OCI-LY7 (cell line): Measurements from ENCODE around the gene MEF2D. TPM values are rescaled to one million over a fixed set of nuclear protein-coding genes. Genes with fewer than 3 reads are reported as not detected.

Experiments used
- BruUV-seq: library from RNA; stranded (reverse); fragments of 400-500 nt; replicated peaks from 2 replicates; lab custom pipeline; 2021; lab: Mats Ljungman, UMichigan
- CTCF ChIA-PET: fragments of 300-600 bp; sonication (Branson Sonifier 250); formaldehyde crosslinking; loops from one replicate; lab custom pipeline; 2022; ENCODE audit warnings: antibody characterized with exemption; ENCODE audit not compliant: unreplicated experiment; lab: Charles Lee
- POLR2A ChIA-PET: fragments of 300-600 bp; sonication (Branson Sonifier 250); formaldehyde crosslinking; loops from one replicate; lab custom pipeline; 2022; ENCODE audit warnings: antibody characterized with exemption; lab: Charles Lee
- DNase-seq: peaks from one replicate; pipeline ENCODE4 v3.0.0-alpha.2; 2015; ENCODE audit warnings: low spot score
- H2AFZ ChIP-seq: fragments of 200-600 bp; sonication (generic), shearing (Covaris generic); 2 replicates; pipeline ENCODE4 v1.6.1; 2014; ENCODE audit warnings: mild to moderate bottlenecking, antibody characterized with exemption, low read length, moderate library complexity
- H3K27ac ChIP-seq: fragments of 200-600 bp; sonication (generic); 2 replicates; pipeline ENCODE4 v1.5.1; 2014; ENCODE audit warnings: mixed run types, low read depth, mild to moderate bottlenecking, moderate library complexity, low read length, inconsistent platforms; ENCODE audit not compliant: poor library complexity, severe bottlenecking
- H3K36me3 ChIP-seq: fragments of 200-600 bp; sonication (generic); 2 replicates; pipeline ENCODE4 v1.6.1; 2014; ENCODE audit warnings: mild to moderate bottlenecking, antibody characterized with exemption, low read length, moderate library complexity, mixed read lengths; ENCODE audit not compliant: insufficient read depth
- H3K4me1 ChIP-seq: fragments of 200-600 bp; sonication (generic); 2 replicates; pipeline ENCODE4 v1.5.1; 2014; ENCODE audit warnings: mild to moderate bottlenecking, low read length; ENCODE audit not compliant: insufficient read depth, poor library complexity, severe bottlenecking
- H3K4me2 ChIP-seq: fragments of 200-600 bp; sonication (generic); 2 replicates; pipeline ENCODE4 v1.6.1; 2014; ENCODE audit warnings: mild to moderate bottlenecking, low read length
- H3K4me3 ChIP-seq: fragments of 200-600 bp; sonication (generic); 2 replicates; pipeline ENCODE4 v1.5.1; 2014; ENCODE audit warnings: mild to moderate bottlenecking, low read depth, low read length; ENCODE audit not compliant: poor library complexity, severe bottlenecking
- H3K79me2 ChIP-seq: fragments of 200-600 bp; sonication (generic); 2 replicates; pipeline ENCODE4 v1.6.1; 2016; ENCODE audit warnings: low read depth, mild to moderate bottlenecking, low read length, moderate library complexity, mixed read lengths; ENCODE audit not compliant: insufficient read depth
- H3K9me2 ChIP-seq: fragments of 200-600 bp; sonication (generic); 2 replicates; pipeline ENCODE4 v1.6.1; 2016; ENCODE audit warnings: mild to moderate bottlenecking, low read length, mixed read lengths; ENCODE audit not compliant: insufficient read depth
- H3K9me3 ChIP-seq: fragments of 200-600 bp; sonication (generic); 2 replicates; pipeline ENCODE4 v1.6.1; 2014; ENCODE audit warnings: mild to moderate bottlenecking, mixed run types, low read length, mixed read lengths
- H4K20me1 ChIP-seq: fragments of 200-600 bp; sonication (generic); 2 replicates; pipeline ENCODE4 v1.6.1; 2014; ENCODE audit warnings: mild to moderate bottlenecking, antibody characterized with exemption, low read length, moderate library complexity, mixed read lengths; ENCODE audit not compliant: insufficient read depth
- EZH2phosphoT487 ChIP-seq: fragments of 200-600 bp; sonication (generic); IDR thresholded peaks from 2 replicates; pipeline ENCODE4 v1.6.1; 2018; ENCODE audit warnings: low read depth, borderline replicate concordance, mild to moderate bottlenecking, mixed run types, antibody characterized with exemption, low read length, moderate library complexity, mixed read lengths
- intact Hi-C: fragments of 100-400 bp; cut with micrococcal nuclease; formaldehyde crosslinking; loops from one replicate; pipeline ENCODE4 v1.10.0; 2022; ENCODE audit not compliant: unreplicated experiment
- total RNA-seq, 2 experiments: library from RNA; depleted of rRNA in 1 of 2; stranded (reverse); fragments of >200 nt in 1 of 2; shearing (Covaris generic) in 1 of 2; gene quantifications; 2 replicates each; pipeline ENCODE4 v1.2.3, GENCODE V29; 2014 to 2022
- TF ChIP-seq, protein P1 (sequence below): fragments of 200-600 bp; sonication (generic); conservative IDR thresholded peaks from 2 replicates; pipeline ENCODE4 v1.5.1; 2014; ENCODE audit warnings: mild to moderate bottlenecking, antibody characterized with exemption, low read length, moderate library complexity, mixed read lengths

Gene MEF2D
- total RNA-seq, 2 experiments from 2014 or later: 42.7 to 92.3 TPM

GRCh38 chr1:156420205-156421061 is 80.1 kb downstream of the MEF2D start:
- H4K20me1 ChIP-seq: no peaks in the 10 kb centered on the region; the same call in 1 of the 2 replicates
- ChIA-PET CTCF (interaction anchor here (1.5 to 1.8 kb wide), 3 partner anchors 13 to 35 kb away, joined by 3 to 6 read pairs (median 4); no protein-coding TSS in a partner anchor), POLR2A (no interaction called here)
- TF ChIP-seq, protein P1, sequence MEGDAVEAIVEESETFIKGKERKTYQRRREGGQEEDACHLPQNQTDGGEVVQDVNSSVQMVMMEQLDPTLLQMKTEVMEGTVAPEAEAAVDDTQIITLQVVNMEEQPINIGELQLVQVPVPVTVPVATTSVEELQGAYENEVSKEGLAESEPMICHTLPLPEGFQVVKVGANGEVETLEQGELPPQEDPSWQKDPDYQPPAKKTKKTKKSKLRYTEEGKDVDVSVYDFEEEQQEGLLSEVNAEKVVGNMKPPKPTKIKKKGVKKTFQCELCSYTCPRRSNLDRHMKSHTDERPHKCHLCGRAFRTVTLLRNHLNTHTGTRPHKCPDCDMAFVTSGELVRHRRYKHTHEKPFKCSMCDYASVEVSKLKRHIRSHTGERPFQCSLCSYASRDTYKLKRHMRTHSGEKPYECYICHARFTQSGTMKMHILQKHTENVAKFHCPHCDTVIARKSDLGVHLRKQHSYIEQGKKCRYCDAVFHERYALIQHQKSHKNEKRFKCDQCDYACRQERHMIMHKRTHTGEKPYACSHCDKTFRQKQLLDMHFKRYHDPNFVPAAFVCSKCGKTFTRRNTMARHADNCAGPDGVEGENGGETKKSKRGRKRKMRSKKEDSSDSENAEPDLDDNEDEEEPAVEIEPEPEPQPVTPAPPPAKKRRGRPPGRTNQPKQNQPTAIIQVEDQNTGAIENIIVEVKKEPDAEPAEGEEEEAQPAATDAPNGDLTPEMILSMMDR: peak; percentile 7; the same call in 1 of the 2 replicates
- TF ChIP-seq EZH2phosphoT487: no peak
- no peak for DNase-seq
- peaks cover 16% of the 10 kb centered on the region for H3K4me1 ChIP-seq
- BruUV-seq: no TSS peak
- H3K79me2 ChIP-seq: no peaks in the 10 kb centered on the region
- no peak overlapping the region for H2AFZ ChIP-seq
- H3K4me2 ChIP-seq: peak overlapping the region; percentile 62
- intact Hi-C loops: no loop called here
- H3K9me3 ChIP-seq: no peaks in the 10 kb centered on the region
- H3K36me3 ChIP-seq: no peaks in the 10 kb centered on the region
- H3K9me2 ChIP-seq: no peaks in the 10 kb centered on the region
- no peak overlapping the region for H3K27ac ChIP-seq
- peak overlapping the region; percentile 18 for H3K4me3 ChIP-seq

DNA sequence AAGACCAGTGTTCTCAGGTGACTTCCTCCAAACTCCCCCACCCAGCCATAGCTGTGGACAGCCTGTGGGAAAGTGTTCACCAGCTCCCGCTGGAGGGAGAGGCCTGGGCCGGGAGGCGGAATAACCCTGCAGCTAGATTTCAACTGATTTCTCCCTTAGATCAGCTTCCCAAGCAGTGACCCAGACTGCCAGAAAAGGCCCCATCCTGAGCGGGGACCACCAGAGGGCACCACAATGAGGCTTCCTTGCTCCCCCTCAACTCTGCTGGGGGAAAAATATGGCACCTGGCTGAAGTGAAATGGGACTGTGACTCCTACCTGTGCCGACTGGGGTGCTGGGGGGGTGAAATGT is 80.7 kb downstream of the MEF2D start:
- no peaks in the 10 kb centered on the region for H3K79me2 ChIP-seq
- ChIA-PET POLR2A (no interaction called here), CTCF (interaction anchor here (1.5 to 1.8 kb wide), 3 partner anchors 14 to 34 kb away, joined by 3 to 6 read pairs (median 4); no protein-coding TSS in a partner anchor)
- H2AFZ ChIP-seq: no peak overlapping the region
- H3K9me2 ChIP-seq: no peaks in the 10 kb centered on the region
- BruUV-seq: no TSS peak
- H3K9me3 ChIP-seq: no peaks in the 10 kb centered on the region
- no peak overlapping the region for H3K27ac ChIP-seq
- no peaks in the 10 kb centered on the region for H3K36me3 ChIP-seq
- no peak for TF ChIP-seq EZH2phosphoT487
- TF ChIP-seq, protein P1: peak; percentile 72
- H4K20me1 ChIP-seq: no peaks in the 10 kb centered on the region; the same call in 1 of the 2 replicates
- peak overlapping the region; percentile 18 for H3K4me3 ChIP-seq
- H3K4me1 ChIP-seq: peaks cover 16% of the 10 kb centered on the region
- peak overlapping the region; percentile 62 for H3K4me2 ChIP-seq
- intact Hi-C loops: no loop called here
- peak; percentile 44 for DNase-seq
